Pulmonary artery endothelial cell (primary cell): ENCODE results near the gene ASPM. TPM values are rescaled to one million over a fixed set of nuclear protein-coding genes. Genes with fewer than 3 reads are reported as not detected.

ENCODE experiments used
- total RNA-seq: library from RNA; depleted of rRNA; stranded (reverse); fragments of >200 nt; gene quantifications from 2 replicates; pipeline ENCODE4 v1.2.3, GENCODE V29; 2014

ASPM gene
- total RNA-seq, 1 donor from 2014 or later: 27.8 TPM

Other genes starting within 250 kb of the ASPM start
- gene CFHR2, start 202.9 kb downstream of the ASPM start, total RNA-seq: not detected in 2 replicates
- not detected in 2 replicates for gene CFHR5, start 169.1 kb downstream of the ASPM start, total RNA-seq
- gene F13B, start 79.4 kb downstream of the ASPM start, total RNA-seq: not detected in 2 replicates
- gene ZBTB41, start 54.6 kb upstream of the ASPM start, total RNA-seq: 5.3 and 7.5 TPM in 2 replicates
- not detected in 2 replicates for gene CRB1, start 121.6 kb upstream of the ASPM start, total RNA-seq